Adrenal gland (tissue), 5 donors: ENCODE results near the gene NAV2.

ENCODE experiments used
- CTCF ChIP-seq, 6 experiments: fragments of 450-650 bp in 4 of 6; fragments of 200-600 bp in 2 of 6; sonication (generic) in 1 of 6; IDR thresholded peaks; 1 replicate in 5 of 6; 2 replicates in 1 of 6; pipeline versions ENCODE4 v1.5.1 to v1.8.0; 2016 to 2021; ENCODE audit warnings: antibody characterized with exemption in 6 of 6, mild to moderate bottlenecking in 2 of 6, moderate library complexity in 1 of 6
- POLR2A ChIP-seq, 2 donors: fragments of 450-650 bp; IDR thresholded peaks; one replicate each; pipeline ENCODE4 v1.6.1; 2017; ENCODE audit warnings: antibody characterized with exemption in 2 of 2, mild to moderate bottlenecking in 2 of 2, moderate library complexity in 1 of 2
- donor health status: DM: no; HTN: no; CAD: no.

GRCh38 chr11:19957294-19957943 is 244.8 kb downstream of the NAV2 start:
- no peak for TF ChIP-seq POLR2A (IDR thresholded peaks at IDR 0.05)
- no peak for TF ChIP-seq CTCF (IDR thresholded peaks at IDR 0.05)
